K562 (cell line): ENCODE results near the gene CFAP141. TPM values are rescaled to one million over a fixed set of nuclear protein-coding genes. Genes with fewer than 3 reads are reported as not detected.

Experiments used
- SIRT6 ChIP-seq: IDR thresholded peaks from one replicate; pipeline ENCODE4 v1.6.1; 2012; ENCODE audit warnings: low read depth, mild to moderate bottlenecking, control low read depth, inconsistent platforms, low read length, moderate library complexity
- polyA plus RNA-seq, 8 experiments: library from polyadenylated mRNA; depleted of rRNA in 4 of 8; stranded (reverse) in 5 of 8; unstranded in 3 of 8; fragments of >200 nt; fragmentation: Nextera tagmentation in 2 of 8; fragmentation: Illumina TruSeq in 1 of 8; extraction: Ambion mirVana in 2 of 8; extraction: Trizol in 1 of 8; gene quantifications; 2 replicates each; pipeline versions ENCODE4 v1.2.1 to v1.2.3, GENCODE V29; 2011 to 2014; ENCODE audit warnings: inconsistent platforms in 1 of 8, missing spikeins in 1 of 8
- total RNA-seq, 7 experiments: library from RNA; depleted of rRNA in 6 of 7; stranded (reverse); fragments of >200 nt in 6 of 7; fragmentation: Illumina TruSeq in 2 of 7; extraction: Trizol in 2 of 7; gene quantifications; 2 replicates each; pipeline versions ENCODE4 v1.2.1 to v1.2.3, GENCODE V29; 2011 to 2021; ENCODE audit warnings: low replicate concordance in 1 of 7
- TF ChIP-seq, protein P1 (sequence below): fragments of 450-650 bp; IDR thresholded peaks from 2 replicates; pipeline ENCODE4 v1.6.1; 2016; ENCODE audit warnings: low read depth
- TF ChIP-seq, protein P2 (sequence below): fragments of 450-650 bp; formaldehyde crosslinking; IDR thresholded peaks from 2 replicates; pipeline ENCODE4 v1.4.0; 2020; ENCODE audit warnings: mild to moderate bottlenecking, moderate library complexity

The CFAP141 gene
- total and polyA plus RNA-seq, 9 of the 15 experiments (the other 6 are each of a cell fraction or from before 2014, with no cell fraction given): not detected

DNA sequence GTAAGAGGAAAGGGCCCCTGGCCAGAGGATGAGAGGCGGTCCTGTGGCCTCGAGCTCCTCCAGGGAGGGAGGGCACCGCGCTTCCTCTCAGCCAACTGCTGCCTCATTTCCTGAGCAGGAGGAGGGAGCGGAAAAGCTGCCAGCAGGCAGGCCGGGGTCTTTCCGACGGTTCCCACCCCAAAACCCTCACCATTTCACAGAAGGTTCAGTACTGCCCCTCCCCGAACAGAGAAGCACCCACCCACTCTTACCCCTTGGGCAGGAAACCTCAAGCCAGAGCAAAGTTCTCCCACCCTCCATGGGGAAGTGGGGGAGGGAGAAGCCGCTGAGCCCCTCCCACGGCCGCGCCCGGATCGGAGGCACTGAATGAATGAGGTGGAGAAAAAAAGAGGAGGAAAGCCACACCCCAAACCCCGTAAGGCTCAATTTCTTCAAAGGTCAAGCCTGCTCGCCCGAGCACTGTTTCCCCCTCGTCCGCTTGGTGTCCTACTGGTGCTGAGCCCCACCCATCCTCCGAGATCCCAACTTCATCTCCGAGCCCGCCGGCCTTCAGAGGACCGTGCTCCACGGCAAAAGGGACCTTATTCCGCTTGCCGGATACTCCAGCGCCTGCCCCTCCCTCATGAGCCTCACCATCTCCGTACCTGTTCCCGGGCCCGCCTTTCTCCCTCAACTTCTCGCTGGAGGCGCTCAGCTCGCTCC is 23.6 kb downstream of the CFAP141 start (continued):
- TF ChIP-seq, protein P1, sequence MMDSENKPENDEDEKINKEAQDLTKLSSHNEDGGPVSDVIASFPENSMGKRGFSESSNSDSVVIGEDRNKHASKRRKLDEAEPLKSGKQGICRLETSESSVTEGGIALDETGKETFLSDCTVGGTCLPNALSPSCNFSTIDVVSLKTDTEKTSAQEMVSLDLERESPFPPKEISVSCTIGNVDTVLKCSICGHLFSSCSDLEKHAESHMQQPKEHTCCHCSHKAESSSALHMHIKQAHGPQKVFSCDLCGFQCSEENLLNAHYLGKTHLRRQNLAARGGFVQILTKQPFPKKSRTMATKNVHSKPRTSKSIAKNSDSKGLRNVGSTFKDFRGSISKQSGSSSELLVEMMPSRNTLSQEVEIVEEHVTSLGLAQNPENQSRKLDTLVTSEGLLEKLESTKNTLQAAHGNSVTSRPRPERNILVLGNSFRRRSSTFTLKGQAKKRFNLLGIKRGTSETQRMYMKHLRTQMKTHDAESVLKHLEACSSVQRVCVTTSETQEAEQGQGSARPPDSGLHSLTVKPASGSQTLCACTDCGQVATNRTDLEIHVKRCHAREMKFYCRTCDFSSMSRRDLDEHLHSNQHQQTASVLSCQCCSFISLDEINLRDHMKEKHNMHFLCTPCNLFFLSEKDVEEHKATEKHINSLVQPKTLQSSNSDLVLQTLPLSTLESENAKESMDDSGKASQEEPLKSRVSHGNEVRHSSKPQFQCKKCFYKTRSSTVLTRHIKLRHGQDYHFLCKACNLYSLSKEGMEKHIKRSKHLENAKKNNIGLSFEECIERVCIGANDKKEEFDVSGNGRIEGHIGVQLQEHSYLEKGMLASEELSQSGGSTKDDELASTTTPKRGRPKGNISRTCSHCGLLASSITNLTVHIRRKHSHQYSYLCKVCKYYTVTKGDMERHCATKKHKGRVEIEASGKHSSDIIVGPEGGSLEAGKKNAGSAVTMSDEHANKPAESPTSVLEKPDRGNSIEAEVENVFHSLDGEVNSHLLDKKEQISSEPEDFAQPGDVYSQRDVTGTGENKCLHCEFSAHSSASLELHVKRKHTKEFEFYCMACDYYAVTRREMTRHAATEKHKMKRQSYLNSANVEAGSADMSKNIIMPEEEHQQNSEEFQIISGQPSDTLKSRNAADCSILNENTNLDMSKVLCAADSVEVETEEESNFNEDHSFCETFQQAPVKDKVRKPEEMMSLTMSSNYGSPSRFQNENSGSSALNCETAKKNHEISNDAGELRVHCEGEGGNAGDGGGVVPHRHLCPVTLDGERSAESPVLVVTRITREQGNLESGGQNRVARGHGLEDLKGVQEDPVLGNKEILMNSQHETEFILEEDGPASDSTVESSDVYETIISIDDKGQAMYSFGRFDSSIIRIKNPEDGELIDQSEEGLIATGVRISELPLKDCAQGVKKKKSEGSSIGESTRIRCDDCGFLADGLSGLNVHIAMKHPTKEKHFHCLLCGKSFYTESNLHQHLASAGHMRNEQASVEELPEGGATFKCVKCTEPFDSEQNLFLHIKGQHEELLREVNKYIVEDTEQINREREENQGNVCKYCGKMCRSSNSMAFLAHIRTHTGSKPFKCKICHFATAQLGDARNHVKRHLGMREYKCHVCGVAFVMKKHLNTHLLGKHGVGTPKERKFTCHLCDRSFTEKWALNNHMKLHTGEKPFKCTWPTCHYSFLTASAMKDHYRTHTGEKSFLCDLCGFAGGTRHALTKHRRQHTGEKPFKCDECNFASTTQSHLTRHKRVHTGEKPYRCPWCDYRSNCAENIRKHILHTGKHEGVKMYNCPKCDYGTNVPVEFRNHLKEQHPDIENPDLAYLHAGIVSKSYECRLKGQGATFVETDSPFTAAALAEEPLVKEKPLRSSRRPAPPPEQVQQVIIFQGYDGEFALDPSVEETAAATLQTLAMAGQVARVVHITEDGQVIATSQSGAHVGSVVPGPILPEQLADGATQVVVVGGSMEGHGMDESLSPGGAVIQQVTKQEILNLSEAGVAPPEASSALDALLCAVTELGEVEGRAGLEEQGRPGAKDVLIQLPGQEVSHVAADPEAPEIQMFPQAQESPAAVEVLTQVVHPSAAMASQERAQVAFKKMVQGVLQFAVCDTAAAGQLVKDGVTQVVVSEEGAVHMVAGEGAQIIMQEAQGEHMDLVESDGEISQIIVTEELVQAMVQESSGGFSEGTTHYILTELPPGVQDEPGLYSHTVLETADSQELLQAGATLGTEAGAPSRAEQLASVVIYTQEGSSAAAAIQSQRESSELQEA: no peak
- TF ChIP-seq SIRT6: no peak
- TF ChIP-seq, protein P2, sequence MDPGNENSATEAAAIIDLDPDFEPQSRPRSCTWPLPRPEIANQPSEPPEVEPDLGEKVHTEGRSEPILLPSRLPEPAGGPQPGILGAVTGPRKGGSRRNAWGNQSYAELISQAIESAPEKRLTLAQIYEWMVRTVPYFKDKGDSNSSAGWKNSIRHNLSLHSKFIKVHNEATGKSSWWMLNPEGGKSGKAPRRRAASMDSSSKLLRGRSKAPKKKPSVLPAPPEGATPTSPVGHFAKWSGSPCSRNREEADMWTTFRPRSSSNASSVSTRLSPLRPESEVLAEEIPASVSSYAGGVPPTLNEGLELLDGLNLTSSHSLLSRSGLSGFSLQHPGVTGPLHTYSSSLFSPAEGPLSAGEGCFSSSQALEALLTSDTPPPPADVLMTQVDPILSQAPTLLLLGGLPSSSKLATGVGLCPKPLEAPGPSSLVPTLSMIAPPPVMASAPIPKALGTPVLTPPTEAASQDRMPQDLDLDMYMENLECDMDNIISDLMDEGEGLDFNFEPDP: no peak
